Progenitor cell of endocrine pancreas (in vitro differentiated cells): ENCODE data around the gene RPRD1B. TPM values are rescaled to one million over a fixed set of nuclear protein-coding genes. Genes with fewer than 3 reads are reported as not detected.

Experiments used
- DNase-seq: peaks from one replicate; pipeline ENCODE4 v3.0.0; 2021; ENCODE audit warnings: low spot score; ENCODE audit not compliant: unreplicated experiment
- H3K27ac Mint-ChIP-seq: 2 replicates; pipeline ENCODE4 v1.8.0; 2021; ENCODE audit warnings: mild to moderate bottlenecking, moderate library complexity, mixed read lengths
- H3K27me3 Mint-ChIP-seq: 2 replicates; pipeline ENCODE4 v1.8.0; 2021; ENCODE audit warnings: mixed read lengths
- H3K36me3 Mint-ChIP-seq: 2 replicates; pipeline ENCODE4 v1.8.0; 2022; ENCODE audit warnings: mixed read lengths; ENCODE audit not compliant: insufficient read depth
- H3K4me1 Mint-ChIP-seq: 2 replicates; pipeline ENCODE4 v1.8.0; 2021; ENCODE audit warnings: low read depth, mixed read lengths
- H3K4me3 Mint-ChIP-seq: 2 replicates; pipeline ENCODE4 v1.8.0; 2021; ENCODE audit warnings: low read depth, mild to moderate bottlenecking, moderate library complexity, mixed read lengths
- H3K9me3 Mint-ChIP-seq: 2 replicates; pipeline ENCODE4 v1.8.0; 2021; ENCODE audit warnings: low read depth, mixed read lengths
- CTCF ChIP-seq: fragments of 200-600 bp; sonication (generic); IDR thresholded peaks from one replicate; pipeline ENCODE4 v1.5.0; 2021; ENCODE audit warnings: antibody characterized with exemption, mild to moderate bottlenecking; ENCODE audit not compliant: unreplicated experiment
- total RNA-seq: library from RNA; stranded (reverse); gene quantifications from 2 replicates; pipeline ENCODE4 v1.2.1, GENCODE V29; 2021

Gene RPRD1B
- total RNA-seq, 1 donor from 2014 or later = 31.7 TPM

- H3K4me1 Mint-ChIP-seq = no peaks in the 10 kb centered on the region
- no peak for DNase-seq
- no peaks in the 10 kb centered on the region for H3K9me3 Mint-ChIP-seq
- no peak for TF ChIP-seq CTCF
- H3K4me3 Mint-ChIP-seq = no peak overlapping the region
- peaks cover 12% of the 10 kb centered on the region for H3K27me3 Mint-ChIP-seq
- H3K36me3 Mint-ChIP-seq = no peaks in the 10 kb centered on the region
- H3K27ac Mint-ChIP-seq = no peak overlapping the region
These were observed 103.1 kb downstream of the RPRD1B start for GRCh38 chr20:38136421-38137245.

- no peak overlapping the region for H3K27ac Mint-ChIP-seq
- peaks cover 12% of the 10 kb centered on the region for H3K27me3 Mint-ChIP-seq
- H3K9me3 Mint-ChIP-seq = no peaks in the 10 kb centered on the region
- H3K36me3 Mint-ChIP-seq = no peaks in the 10 kb centered on the region
- H3K4me1 Mint-ChIP-seq = no peaks in the 10 kb centered on the region
- no peak for DNase-seq
- no peak overlapping the region for H3K4me3 Mint-ChIP-seq
- TF ChIP-seq CTCF = no peak
These were observed 104.0 kb downstream of the RPRD1B start for GRCh38 chr20:38137441-38138037.

- Mint-ChIP-seq H3K4me1 (peaks cover 4% of the 10 kb centered on the region), H3K27me3 (peaks cover 12% of the 10 kb centered on the region), H3K9me3 (no peaks in the 10 kb centered on the region), H3K27ac (peak overlapping the region; percentile 73), H3K36me3 (no peaks in the 10 kb centered on the region), H3K4me3 (no peak overlapping the region)
- no peak for TF ChIP-seq CTCF
- DNase-seq = no peak
These were observed 104.7 kb downstream of the RPRD1B start for GRCh38 chr20:38138086-38138778.

GRCh38 chr20:38139156-38139912, 105.8 kb downstream of the RPRD1B start:
- no peaks in the 10 kb centered on the region for H3K36me3 Mint-ChIP-seq
- TF ChIP-seq CTCF = no peak
- DNase-seq = no peak
- peaks cover 11% of the 10 kb centered on the region for H3K4me1 Mint-ChIP-seq
- H3K27me3 Mint-ChIP-seq = peaks cover 8% of the 10 kb centered on the region
- no peaks in the 10 kb centered on the region for H3K9me3 Mint-ChIP-seq
- no peak overlapping the region for H3K27ac Mint-ChIP-seq
- H3K4me3 Mint-ChIP-seq = no peak overlapping the region
